DMS 273 treated with DMSO at 0.1 percent for 48 hours (cell line): Measurements from ENCODE around the gene CGNL1.

Experiments
- DNase-seq: peaks from one replicate; lab custom pipeline; 2025; lab: John Stamatoyannopoulos, UW

CGNL1 gene

DNA sequence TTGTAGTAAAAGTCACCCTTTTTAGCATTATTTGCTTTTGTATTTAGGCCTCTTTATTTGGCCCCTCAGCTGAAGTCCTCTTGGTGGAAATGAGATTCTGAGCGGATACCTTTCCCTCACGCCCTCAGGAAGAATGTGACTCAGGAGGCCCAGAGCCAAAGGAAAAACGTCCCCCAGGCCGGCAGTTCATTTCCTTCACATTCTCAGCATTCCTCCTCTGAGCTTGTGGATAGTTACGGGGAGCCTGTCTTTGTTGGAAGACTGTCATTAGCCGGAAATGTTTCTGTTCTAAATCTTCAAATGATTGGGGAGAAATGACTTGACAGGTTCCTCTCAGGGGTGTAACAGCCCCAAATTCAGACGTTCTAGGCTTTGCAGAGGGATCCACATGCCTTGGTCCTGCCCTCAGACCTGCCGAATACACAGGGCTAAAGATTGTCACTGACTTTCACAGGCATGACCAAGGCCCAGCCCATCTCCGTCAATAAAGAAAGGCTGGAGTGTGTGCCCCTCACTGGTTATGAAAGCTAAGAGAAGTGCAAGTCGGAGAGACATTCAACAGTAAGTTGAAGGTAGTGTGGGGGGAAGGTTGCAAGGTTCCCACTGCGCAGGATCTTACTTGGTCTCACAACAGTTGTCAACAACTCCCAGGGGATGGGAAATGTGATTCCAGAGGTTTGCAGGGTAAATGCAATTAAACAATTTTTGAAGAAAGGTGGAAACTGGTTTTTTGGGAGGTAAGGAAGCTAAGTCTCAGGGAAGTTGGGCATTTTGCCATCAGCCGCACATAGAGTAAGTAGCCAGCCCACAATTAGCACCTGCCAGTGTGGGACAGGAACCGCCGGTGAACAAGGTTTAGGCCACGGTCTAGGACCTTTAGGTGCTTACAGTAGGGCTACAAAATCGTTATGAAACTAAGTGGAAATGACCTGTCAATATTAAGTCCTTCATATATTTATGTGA, 175.7 kb downstream of the CGNL1 start:
- DNase-seq: no peak

DNA sequence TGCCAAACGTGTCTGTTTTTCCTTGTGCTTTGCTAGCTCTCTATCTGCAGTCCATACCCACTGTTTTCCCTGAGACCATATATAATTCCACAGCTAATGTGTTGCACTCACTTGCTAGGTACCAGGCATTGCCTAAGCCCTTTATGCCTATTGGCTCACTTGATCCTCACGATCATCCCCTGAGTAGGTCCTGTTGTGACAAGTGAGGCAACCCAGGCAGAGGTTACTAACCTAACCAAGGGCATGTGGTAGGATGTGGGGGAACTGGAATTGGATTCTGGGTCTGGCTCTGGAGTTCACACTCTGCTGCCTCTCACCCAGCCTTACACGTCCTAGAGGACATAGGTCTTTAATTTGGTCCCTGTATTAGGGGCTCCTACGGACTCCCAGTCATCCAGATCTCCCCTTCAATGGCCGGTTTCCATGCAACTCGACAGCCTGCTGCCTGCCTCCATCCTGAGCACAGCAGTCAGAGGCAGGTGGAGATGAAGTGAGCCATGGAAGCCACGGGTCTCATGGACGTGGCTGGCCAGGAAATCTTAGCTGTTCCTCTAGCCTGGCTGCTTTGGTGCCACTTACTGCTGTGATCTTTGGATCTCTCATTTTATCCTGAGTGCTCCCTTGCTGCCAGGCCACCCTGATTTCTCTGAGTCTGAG, 176.5 kb downstream of the CGNL1 start:
- no peak for DNase-seq

DNA sequence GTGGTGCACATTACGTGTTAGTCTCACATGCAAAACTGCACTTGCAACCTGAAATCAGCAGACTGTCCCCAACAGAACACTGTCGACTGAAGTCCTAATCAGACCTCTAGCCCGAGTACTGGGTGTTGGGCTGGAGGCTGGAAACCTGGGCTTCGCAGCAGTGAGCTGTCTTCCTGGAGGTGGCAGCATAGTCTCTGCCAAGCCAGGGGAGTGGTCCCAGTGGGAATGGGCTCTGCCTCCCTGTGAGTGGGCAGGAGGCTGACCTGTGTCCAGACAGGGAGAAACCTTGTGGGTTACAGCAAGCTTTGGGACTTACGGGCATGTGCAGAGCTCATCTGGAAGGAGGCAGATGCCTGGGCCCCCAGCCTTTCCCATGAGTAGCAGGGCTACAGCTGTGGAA, 177.2 kb downstream of the CGNL1 start:
- DNase-seq: no peak

DNA sequence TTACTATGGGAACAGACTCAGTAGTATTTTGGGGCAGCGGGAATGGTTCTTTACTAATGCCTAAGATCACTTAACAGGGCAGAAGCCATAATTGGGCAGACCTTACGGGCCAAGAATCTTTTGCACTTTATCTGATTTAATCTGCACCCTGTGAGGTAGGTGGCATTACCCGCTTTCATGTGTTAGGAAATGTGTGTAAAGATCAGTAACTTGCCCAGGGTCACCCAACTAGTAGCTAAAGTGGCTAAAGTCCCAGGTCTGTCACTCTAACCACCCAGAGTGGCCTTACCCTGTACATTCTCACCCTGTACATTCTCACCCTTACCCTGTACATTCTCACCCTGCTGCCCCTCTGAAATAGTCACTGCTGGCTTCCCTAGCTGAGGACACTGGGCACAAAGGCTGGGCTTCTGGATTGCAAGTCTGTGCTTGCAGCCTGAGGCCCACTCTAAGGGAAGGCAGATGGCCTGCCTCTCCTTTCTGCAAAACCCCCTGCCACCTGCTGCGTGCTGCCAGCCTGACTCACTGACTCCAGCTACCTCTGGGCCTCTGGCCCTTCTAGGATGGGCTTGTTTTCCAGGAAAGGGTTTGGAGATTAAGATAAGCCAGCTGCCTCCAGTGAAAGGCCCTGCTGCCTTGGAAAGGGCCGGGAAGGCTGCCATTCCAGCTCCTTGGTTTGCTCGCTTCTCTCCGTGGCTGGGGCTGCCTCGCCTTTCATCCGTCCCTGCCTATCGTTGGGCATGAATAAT, 177.9 kb downstream of the CGNL1 start:
- peak; percentile 97 for DNase-seq

DNA sequence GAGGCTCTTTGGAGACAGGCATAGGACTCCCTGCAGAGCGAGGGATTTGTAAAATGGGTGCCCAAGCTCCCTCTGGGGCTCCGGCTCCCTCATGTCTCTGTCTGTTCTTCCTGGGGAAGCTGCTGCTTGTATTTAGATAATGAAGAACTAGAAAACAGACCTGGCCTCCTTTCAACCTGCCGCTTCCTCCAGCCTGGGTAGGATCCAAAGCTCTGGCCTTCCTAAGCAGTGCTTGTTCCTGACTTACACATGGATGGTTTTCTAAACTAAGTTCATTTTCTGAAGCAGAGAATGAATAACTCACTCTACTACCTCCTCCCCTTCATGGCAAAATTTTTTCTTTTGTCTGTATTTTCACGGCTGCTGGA, 178.5 kb downstream of the CGNL1 start:
- peak; percentile 58 for DNase-seq

DNA sequence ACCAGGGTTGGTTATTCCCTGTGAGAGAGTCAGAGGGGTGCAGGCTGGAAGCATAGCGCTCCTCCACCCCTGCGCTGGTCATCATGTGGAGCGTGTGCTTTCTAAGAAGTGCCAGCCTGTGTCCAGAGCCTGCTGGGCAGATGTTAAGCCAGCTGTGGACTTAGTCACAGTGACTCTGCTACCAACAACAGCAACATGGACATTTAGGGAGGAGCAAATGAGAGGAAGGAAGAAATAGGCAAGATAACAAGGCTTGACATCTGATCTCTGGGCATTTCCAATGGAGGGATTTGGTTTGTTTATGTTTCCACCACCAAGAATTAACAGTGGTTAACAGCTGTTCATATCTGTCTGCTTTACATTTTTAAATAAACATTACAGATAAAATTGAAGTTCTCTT, 179.0 kb downstream of the CGNL1 start:
- DNase-seq: peak; percentile 79

DNA sequence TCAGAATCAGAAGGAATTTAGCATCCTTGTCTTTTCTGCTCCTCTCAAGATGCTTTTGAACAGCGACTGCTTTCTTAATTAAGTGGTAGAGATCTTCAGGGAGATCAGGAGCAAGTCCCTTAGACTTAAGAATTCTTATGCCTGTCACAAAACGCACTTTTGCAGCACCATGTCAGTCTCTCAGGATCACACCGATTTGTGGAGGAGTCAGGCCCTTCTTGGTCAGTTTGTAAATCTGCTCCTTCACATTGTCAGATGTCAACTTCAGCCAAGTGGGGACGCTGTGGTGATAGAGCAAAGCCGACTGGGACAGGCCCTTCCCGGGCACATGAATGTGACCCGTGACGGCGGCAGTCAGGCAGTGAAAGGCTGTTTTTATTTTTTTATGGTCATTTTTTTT, 179.7 kb downstream of the CGNL1 start:
- no peak for DNase-seq

DNA sequence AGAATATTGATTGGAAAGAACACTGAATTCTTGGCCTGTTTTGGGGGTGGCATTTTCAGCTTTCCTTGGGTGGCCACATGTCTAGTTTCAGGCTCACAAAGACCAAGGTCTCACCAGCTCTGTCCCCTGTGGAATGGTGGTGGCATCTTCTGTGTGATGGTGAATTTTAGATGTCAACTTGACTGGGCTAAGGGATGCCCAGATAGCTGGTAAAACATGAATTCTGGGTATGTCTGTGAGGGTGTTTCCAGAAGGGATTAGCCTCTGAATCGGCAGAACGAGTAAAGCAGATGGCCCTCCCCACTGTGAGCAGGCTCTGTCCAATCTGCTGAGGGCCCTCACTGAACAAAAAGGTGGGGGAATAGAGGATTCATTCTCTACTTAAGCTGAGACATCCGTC, 181.0 kb downstream of the CGNL1 start:
- DNase-seq: no peak

DNA sequence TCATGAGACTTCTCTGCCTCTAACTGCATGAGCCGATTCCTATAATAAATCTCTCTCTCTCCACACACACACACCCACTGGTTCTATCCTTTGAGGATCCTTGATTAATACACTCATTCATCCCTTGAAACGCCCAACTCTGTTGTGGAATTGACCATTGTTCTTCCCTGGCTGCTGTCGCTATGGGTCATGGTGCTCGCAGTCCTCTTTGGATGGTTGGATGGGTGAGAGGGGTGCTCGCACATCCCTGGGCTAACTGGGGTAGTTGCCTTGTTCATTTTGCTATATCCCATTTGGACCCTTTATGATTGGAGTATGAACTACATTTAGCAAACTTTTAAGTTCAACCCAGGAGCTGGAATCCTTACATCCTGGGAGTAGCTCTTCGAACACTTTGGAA, 181.5 kb downstream of the CGNL1 start:
- DNase-seq: no peak

DNA sequence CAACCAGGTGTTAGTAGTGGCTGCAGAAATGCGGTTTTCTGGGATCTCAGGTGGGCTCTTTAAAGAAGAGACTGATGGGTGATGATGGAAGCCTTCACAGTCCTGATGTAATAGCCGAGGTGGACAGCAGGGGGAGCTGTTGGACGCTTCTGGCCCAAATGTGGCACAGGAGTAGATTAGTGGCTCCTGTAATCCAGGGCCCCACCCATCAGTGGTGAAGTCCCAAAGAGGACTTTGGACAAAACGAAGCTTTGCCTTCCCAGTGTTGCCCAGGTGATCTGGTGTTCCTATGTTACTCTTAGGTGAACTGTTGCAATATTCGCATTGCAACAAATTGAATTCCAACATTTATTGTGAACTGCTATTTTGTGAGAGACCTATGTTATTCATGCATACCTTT, 183.6 kb downstream of the CGNL1 start:
- DNase-seq: no peak

DNA sequence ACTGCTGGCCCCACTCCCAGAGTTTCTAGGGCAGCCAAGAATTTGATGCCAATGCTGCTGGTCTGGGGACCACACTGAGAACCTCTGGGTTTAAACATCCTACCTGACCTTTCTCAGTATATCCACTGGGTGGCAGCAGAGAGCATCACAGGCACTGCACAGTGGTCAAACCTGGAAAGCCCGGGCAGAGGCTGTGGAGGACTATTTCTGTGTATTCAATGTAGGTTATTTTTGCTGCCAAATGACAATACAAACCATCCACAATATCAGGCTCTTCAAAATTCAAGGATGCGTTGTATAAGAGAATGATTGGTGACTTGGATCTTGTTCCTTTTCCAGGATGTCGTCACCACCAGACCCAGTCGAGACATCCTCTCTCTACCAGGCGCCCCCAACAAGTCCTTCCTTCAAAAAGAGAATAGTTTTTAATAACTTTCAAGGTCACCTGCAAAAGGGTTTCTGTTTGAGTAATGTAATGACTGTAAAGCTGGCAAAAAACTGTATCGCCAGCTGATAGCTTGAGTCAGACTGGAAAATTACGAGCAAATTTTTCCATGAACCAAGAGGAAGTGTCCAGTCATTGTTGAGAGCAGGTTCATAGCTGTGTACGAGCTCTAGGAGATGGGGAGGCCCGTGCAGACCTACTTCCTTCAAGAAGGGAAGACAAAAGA, 184.9 kb downstream of the CGNL1 start:
- peak; percentile 26 for DNase-seq

DNA sequence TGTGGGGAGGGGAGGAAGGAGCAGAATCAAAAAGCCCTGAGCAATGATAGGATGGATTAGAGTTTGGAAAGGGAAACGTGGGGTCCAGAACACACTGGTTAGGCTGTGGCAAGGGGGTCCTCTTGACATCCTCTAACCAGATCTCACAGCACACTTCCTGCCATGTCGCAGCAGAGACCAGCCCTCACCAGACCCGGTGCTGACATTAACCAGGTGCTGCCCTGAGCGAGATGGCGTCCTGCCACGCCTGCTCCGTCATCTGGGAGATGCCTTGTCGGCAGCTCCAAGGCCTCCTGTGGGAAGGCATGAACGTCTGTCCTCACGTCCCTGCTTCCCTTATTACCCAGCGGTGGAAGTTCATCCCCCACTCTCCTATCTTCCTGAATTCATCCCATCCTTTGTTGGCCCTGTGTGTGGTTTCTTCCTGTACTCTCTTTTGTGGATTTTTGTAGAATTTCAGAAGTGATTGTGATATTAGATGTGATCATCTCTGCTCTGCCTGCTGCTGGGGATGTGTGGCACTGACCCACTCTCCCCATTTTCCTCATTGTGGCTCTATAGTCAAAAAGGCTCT, 186.0 kb downstream of the CGNL1 start:
- DNase-seq: no peak

DNA sequence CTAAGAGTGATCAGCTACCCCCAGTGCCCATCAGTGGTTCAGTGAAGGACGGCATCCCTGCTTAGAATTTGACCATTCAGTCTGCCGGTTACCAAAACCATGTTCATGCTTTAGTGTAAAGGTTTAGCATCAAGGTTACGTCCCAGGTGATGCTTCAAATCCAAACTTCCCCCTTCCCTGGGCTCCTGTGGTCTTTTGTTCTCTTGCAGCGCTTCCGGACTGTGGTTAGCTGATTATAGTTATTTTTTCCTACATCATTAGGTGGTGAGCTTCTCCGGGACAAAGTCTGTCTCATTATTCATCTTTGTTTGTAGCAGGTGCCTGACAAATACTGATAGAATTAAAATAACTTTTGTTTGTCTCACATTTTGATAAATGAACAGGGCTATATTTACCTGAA, 187.1 kb downstream of the CGNL1 start:
- no peak for DNase-seq

DNA sequence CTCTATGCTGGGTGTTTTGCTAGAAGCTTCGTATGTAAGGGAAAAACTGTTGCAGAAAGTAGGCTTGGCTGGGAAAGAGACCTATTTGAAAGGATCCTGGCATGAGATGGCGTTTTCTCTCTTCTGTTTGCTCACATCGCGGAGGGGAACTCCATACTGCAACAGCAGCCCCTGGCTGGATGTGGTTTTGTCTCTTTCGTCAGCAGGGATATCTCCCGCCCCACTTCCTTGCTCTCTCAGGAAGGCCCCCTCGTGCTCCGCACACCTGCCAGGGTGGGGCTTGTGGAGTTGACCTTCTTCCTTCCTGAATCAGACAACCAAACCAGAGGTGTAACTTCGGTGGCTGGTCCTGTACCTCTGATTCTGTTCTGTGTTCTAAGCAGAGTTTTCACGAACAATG, 189.0 kb downstream of the CGNL1 start:
- DNase-seq: no peak

DNA sequence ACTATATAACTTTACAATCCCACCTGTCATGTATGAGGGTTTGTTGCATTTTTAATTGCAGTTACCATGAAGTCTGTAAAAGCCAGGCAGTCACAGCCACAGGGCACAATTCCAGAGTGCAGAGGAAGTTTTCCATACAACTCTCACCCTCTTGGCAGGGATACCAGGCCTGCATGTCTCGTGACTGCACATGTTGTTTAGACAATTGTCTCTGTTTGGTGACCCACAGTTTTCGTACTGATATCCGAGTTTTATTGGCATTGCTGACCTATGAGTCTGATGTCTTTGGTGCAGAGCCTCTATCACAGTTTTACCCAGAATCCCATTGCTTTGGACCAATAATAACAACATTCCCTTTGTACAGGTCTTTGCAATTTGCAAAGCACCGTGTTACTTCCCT, 190.5 kb downstream of the CGNL1 start:
- no peak for DNase-seq

DNA sequence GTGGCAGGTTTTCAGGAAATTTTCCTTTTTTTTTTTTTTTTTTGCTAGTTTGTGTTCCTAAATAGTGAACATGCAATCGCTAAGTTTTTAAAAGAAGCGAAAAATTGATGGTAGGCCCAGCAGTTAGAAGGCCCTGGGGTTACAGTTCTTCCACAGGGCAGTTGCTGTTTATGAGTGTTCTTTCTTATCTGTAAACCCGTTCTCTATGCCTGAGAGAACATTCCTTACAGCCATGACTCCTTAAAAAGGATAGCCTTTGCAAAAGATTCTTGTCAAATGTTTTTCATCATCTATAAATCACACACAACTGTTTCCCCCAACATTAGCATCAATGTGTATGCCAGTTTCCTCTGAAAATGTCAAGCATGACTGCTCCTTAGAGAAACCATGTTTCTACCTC, 191.6 kb downstream of the CGNL1 start:
- DNase-seq: no peak

DNA sequence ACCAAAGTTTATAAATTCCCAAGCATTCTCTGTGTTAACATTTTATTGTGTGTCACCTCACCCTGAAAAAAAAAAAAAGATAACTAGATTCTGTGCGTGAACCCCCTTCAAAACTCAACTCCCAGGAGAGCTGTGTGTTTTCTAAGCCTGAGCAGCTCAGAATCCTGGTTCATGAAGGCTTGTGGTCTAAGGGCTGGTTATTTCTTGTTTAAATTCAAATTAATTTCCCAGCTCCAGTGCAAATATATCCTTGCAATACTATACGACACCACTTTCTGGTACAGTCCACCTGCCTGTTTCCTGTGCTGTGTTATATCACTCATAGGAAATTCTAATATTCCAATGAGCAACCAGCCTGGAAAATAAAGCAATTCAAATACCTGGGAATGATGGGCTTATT, 192.0 kb downstream of the CGNL1 start:
- DNase-seq: no peak

DNA sequence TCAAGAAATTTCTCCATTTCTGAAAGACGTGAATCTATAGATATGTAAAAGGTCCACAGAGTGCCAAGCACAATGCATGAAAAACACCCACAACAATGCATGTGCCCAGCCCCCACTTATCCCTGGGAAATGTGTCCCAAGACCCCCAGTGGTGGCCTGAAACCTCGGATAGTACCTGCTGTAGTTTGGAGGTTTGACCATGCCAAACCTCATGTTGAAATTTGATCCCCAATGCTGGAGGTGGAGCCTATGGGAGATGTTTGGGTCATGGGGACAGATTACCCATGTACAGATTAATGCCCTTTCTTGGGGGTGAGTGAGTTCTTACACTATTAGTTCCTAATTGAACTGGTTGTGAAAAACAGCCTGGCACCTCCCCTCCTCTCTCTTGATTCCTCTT, 194.0 kb downstream of the CGNL1 start:
- no peak for DNase-seq

DNA sequence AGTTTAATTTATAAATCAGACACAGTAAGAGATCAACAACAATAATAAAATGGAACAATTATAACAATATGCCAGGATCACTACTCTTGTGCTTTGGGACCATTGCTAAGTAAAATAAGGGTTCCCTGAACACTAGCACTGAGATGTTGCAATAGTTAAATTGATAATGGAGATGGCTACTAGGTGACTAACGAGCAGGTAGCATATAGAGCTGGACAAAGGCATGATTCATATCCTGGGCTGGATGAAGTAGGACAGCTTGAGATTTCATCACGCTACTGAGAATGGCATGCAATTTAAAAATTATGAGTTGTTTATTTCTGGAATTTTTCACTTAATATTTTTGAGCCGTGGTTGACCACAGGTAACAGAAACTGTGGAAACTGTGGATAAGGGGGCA, 194.7 kb downstream of the CGNL1 start:
- no peak for DNase-seq

DNA sequence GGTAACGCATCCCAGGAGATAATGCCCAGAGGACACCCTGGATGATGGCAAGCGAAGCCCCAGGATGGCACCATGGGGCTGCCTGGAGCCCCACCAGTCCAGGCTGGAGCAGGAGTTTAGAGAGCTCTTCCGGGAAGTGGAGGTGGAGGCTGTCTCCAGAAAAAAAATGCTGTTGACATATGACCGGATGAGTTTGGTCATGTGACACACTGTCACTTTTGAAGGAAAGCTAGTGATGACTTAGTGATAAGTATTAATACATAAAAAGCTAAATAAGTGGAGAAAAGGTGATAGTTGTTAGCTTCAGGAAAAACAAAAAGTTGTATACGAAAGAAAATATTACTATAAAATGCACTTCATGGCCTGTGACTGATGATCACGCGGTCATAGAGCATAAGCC, 195.4 kb downstream of the CGNL1 start:
- DNase-seq: no peak

DNA sequence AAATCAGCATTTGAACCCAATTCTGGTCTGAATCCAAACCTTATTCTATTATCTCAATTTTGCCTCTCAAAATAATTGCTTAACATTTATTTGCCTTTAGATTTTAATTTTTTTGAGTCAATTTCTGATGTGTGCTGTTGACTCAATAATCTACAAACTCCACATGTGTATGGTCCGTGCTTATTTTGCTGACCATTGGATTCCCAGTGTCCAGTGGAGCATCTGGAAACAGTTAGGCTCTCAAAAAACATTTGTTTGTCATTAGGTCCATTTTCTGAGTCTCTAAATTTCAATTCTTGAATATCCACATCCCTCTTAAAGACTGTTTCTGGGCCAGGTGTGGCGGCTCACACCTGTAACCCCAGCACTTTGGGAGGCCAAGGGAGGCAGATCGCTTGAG, 196.2 kb downstream of the CGNL1 start:
- no peak for DNase-seq

DNA sequence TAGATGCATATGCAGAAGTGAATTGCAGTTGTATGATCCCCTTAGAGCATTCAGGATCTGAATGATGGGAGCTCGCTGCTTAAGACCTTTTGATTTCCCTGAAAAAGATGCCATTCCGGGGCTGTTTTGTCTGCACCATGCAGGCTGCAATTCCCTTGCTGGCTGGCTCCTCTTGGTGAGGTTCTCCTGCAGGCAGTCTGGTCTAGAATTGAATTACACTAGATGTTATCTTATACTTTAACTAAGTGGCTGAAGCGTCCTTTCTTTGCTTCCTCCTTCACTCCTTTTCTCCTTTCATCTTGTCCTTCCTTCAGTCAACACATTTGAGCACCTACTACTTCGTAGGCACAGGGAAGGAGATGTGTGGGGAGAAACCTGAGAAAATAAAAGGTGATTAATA, 196.8 kb downstream of the CGNL1 start:
- no peak for DNase-seq
